Measurements from ENCODE around the gene CFAP410. TPM values are rescaled to one million over a fixed set of nuclear protein-coding genes. Genes with fewer than 3 reads are reported as not detected.
"Not testable (repeated sequence)": the region's sequence is repeated elsewhere in the genome, so short reads cannot be mapped to it uniquely, and the experiment has no call there.

The CFAP410 gene
- total RNA-seq, 6 experiments from 2014 or later: 6.9 to 15.4 (median 13.1) TPM

DNA sequence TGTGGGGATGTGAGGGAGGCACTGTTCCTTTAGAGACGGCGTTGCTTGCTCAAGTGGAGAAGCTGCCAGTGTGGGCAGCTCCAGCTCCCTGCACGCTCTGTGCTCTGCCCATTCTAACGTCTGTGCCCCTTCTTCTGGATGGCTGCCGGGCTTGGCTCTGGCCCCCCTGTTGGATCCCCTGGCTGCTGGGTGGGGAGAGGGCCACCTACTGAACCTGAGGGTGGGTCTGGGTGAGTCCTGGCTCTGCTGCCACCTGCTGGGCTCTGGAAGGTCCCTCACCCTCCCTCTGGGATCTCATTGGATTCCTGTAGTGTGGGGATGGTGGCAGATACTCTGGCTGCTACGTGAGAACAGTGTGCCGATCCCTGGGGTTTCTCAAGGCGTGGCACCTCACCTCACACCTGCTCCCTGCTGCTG lies 34.3 kb downstream of the CFAP410 start:
- DNase-seq (no peak), ATAC-seq (peak; percentile 26 to 35 (median 32))
- intact Hi-C loops (cut with DNase I): no loop called here
- no peak overlapping the region for H3K4me3 ChIP-seq
- H3K36me3 ChIP-seq: peaks cover 0 to 3% (median 0%) of the 10 kb centered on the region in 4 donors
- no CpG with 5 or more reads among the region's 8 CpGs for WGBS (ENCODE audit: insufficient coverage, low coverage, low lambda C conversion rate, missing lambda C conversion rate)
- H3K27ac ChIP-seq: no peak overlapping the region
- H3K4me1 ChIP-seq: peaks cover 0 to 38% (median 12%) of the 10 kb centered on the region in 4 donors
- no peak for TF ChIP-seq POLR2A (IDR thresholded peaks at IDR 0.05)
- TF ChIP-seq CTCF (IDR thresholded peaks at IDR 0.05): peak; percentile 46 to 64 (median 58)
- H3K9me3 ChIP-seq: no peaks in the 10 kb centered on the region
- H3K27me3 ChIP-seq: no peaks in the 10 kb centered on the region

DNA sequence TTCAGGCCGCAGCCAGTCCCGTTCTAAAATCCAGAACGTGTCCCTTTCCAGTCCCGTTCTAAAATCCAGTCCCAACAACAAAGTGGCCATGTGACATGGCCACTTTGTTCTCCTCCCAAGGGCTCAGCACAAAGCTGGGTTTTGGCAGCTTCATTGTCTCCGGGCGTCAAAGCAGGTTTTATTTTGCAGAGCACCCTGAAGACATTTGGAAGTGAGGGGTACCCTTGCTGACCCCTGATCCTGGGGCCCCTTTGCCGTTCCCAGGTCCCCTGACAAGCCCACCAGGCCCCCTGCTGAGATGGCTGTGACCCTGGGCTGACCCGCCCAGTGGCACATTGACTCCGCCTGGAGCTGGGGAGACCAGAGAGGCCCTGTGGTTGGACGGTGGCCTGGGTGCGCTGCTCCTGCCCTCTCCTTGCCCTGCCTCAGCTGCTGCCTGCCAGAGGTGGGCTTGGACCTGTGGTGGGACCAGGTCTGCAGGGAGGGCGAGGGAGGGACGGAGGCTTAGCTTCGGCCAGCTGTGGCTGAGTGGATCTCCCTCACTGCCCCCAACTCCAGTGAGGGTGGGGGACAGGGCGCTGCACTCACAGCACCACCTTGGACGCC lies 35.1 kb downstream of the CFAP410 start:
- Histone ChIP-seq H3K4me3 (no peak overlapping the region), H3K4me1 (peaks cover 0 to 43% (median 15%) of the 10 kb centered on the region in 4 donors), H3K36me3 (peaks cover 0 to 3% (median 0%) of the 10 kb centered on the region in 4 donors), H3K9me3 (no peaks in the 10 kb centered on the region), H3K27me3 (no peaks in the 10 kb centered on the region), H3K27ac (peak overlapping the region in 2 of 3 donors; percentile 18 to 31)
- intact Hi-C loops (cut with DNase I): no loop called here
- no peak for ATAC-seq
- no peak for DNase-seq
- WGBS (ENCODE audit: insufficient coverage, low coverage, low lambda C conversion rate, missing lambda C conversion rate): 17% methylated on average over 1 of the region's 16 CpGs
- TF ChIP-seq CTCF (IDR thresholded peaks at IDR 0.05) (no peak), POLR2A (IDR thresholded peaks at IDR 0.05) (no peak)

DNA sequence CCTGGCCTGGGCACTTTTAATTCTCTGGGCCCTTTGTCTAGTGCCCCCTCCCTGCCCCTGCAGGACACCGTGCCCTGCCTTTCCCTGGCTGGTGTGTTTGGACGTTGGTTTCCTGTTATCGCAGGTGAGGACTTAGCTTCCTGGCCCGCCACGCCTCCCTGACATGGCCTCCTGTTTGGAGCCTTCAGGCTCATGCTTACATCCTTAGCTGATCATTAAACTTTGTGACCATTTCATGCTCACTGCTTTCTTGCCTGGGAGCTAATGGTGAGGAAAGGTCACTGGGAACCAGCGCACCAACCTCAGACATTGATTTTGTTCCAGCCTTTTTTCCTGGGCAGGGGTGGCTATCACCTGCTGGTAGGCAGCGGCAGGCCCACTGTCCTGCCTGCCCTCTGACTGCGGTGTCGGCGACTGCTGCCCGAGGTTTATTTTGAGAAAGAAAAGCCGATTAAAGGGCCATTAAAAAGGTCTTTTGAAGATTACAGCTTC lies 35.7 kb downstream of the CFAP410 start:
- peaks cover 0 to 43% (median 15%) of the 10 kb centered on the region in 4 donors for H3K4me1 ChIP-seq
- intact Hi-C loops (cut with DNase I): no loop called here
- no peak overlapping the region for H3K4me3 ChIP-seq
- H3K27me3 ChIP-seq: no peaks in the 10 kb centered on the region
- 24% methylated on average over 12 of the region's 12 CpGs for WGBS (ENCODE audit: insufficient coverage, low coverage, low lambda C conversion rate, missing lambda C conversion rate)
- DNase-seq (peak; percentile 64 to 88 (median 80)), ATAC-seq (peak; percentile 28 to 60 (median 36))
- H3K27ac ChIP-seq: peak overlapping the region in 2 of 3 donors; percentile 18 to 31
- TF ChIP-seq POLR2A (IDR thresholded peaks at IDR 0.05) (peak; percentile 17), CTCF (IDR thresholded peaks at IDR 0.05) (no peak)
- H3K9me3 ChIP-seq: no peaks in the 10 kb centered on the region
- H3K36me3 ChIP-seq: peaks cover 0 to 3% (median 0%) of the 10 kb centered on the region in 4 donors

GRCh38 chr21:44302573-44303401 lies 36.4 kb downstream of the CFAP410 start:
- WGBS (ENCODE audit: insufficient coverage, low coverage, low lambda C conversion rate, missing lambda C conversion rate): 33% methylated on average over 16 of the region's 23 CpGs
- intact Hi-C loops (cut with DNase I); H3K36me3 ChIP-seq; H3K27me3 ChIP-seq; H3K9me3 ChIP-seq; H3K4me3 ChIP-seq: not testable (repeated sequence)
- peak overlapping the region in 1 of 3 donors; percentile 31 for H3K27ac ChIP-seq
- TF ChIP-seq CTCF (IDR thresholded peaks at IDR 0.05): peak; percentile 20 to 53 (median 38)
- peaks cover 0 to 43% (median 15%) of the 10 kb centered on the region in 4 donors for H3K4me1 ChIP-seq
- peak in 2 of 3 donors; percentile 59 to 74 for DNase-seq
- peak; percentile 29 to 50 (median 46) for ATAC-seq
